Keratinocyte (primary cell): ENCODE results near the gene CDON.

Experiments
- CTCF ChIP-seq, 3 experiments: IDR thresholded peaks in 1 of 3; conservative IDR thresholded peaks in 1 of 3; optimal IDR thresholded peaks in 1 of 3; 2 replicates in 2 of 3; 3 replicates in 1 of 3; pipeline versions ENCODE3 to v1.5.1; 2011; ENCODE audit warnings: low read length in 3 of 3, mild to moderate bottlenecking in 3 of 3, moderate library complexity in 2 of 3, control low read depth in 1 of 3, inconsistent platforms in 1 of 3; ENCODE audit not compliant: insufficient read depth in 2 of 3; ENCODE audit errors: extremely low read depth in 1 of 3
- EZH2 ChIP-seq: IDR thresholded peaks from one replicate; pipeline ENCODE4 v1.6.1; 2012; ENCODE audit warnings: inconsistent platforms, mild to moderate bottlenecking, low read length, moderate library complexity

- TF ChIP-seq CTCF (optimal IDR thresholded peaks at IDR 0.05 in 1 of 3, IDR thresholded peaks at IDR 0.05 in 1 of 3, conservative IDR thresholded peaks at IDR 0.05 in 1 of 3; ENCODE audit: extremely low read depth in 1 of 3, insufficient read depth in 2 of 3, low read length in 3 of 3) (no peak), EZH2 (no peak)
Measured at GRCh38 chr11:125982348-125982730, 80.3 kb downstream of the CDON start.
